GM23248 (cell line): ENCODE data around the gene HOXB8.

Experiments used
- EZH2 ChIP-seq: fragments of 200-600 bp; sonication (generic); IDR thresholded peaks from 2 replicates; pipeline ENCODE4 v1.6.1; 2018; ENCODE audit warnings: antibody characterized with exemption, mild to moderate bottlenecking; ENCODE audit not compliant: insufficient read depth, poor library complexity, severe bottlenecking
- EZH2phosphoT487 ChIP-seq: fragments of 200-600 bp; sonication (generic); IDR thresholded peaks from 2 replicates; pipeline ENCODE4 v1.6.1; 2018; ENCODE audit warnings: antibody characterized with exemption, moderate library complexity, mild to moderate bottlenecking, low read depth; ENCODE audit not compliant: insufficient read depth

GRCh38 chr17:48596735-48597527, 18.2 kb downstream of the HOXB8 start:
- no peak for TF ChIP-seq EZH2phosphoT487
- TF ChIP-seq EZH2: no peak
